Activated naive CD4-positive, alpha-beta T cell treated with anti-CD3 and anti-CD28 coated beads for 36 hours (primary cell): ENCODE data around the gene ATXN1. TPM values are rescaled to one million over a fixed set of nuclear protein-coding genes. Genes with fewer than 3 reads are reported as not detected.
A peak's percentile ranks its signal among the peaks of the same experiment; 100 is the strongest.

ENCODE experiments used
- CTCF ChIA-PET: fragments of 350-600 bp; sonication (Branson Sonifier 250); formaldehyde crosslinking; loops from one replicate; lab custom pipeline; 2021; ENCODE audit warnings: antibody characterized with exemption; lab: Charles Lee
- DNase-seq: peaks from one replicate; pipeline ENCODE4 v3.0.0-alpha.2; 2020
- H3K27ac Mint-ChIP-seq: one replicate; pipeline ENCODE4 v1.8.0; 2021; ENCODE audit warnings: mild to moderate bottlenecking, mixed read lengths
- H3K27me3 Mint-ChIP-seq: one replicate; pipeline ENCODE4 v1.8.0; 2021; ENCODE audit warnings: low read depth, mixed read lengths
- H3K36me3 Mint-ChIP-seq: one replicate; pipeline ENCODE4 v1.8.0; 2021; ENCODE audit warnings: low read depth, mixed read lengths
- H3K4me1 Mint-ChIP-seq: one replicate; pipeline ENCODE4 v1.8.0; 2021; ENCODE audit warnings: low read depth, mixed read lengths
- H3K4me3 Mint-ChIP-seq: one replicate; pipeline ENCODE4 v1.8.0; 2021; ENCODE audit warnings: mild to moderate bottlenecking, moderate library complexity, mixed read lengths
- H3K9me3 Mint-ChIP-seq: one replicate; pipeline ENCODE4 v1.8.0; 2021; ENCODE audit warnings: mixed read lengths
- intact Hi-C: fragments of 100-400 bp; cut with micrococcal nuclease; formaldehyde crosslinking; loops from one replicate; pipeline ENCODE4 v1.15.1; 2023
- total RNA-seq, 2 experiments: library from RNA; stranded (reverse); gene quantifications; one replicate each; pipeline ENCODE4 v1.2.3, GENCODE V29; 2021

ATXN1 gene
- total RNA-seq, 2 experiments from 2014 or later, result 9.4 to 12.7 TPM

DNA sequence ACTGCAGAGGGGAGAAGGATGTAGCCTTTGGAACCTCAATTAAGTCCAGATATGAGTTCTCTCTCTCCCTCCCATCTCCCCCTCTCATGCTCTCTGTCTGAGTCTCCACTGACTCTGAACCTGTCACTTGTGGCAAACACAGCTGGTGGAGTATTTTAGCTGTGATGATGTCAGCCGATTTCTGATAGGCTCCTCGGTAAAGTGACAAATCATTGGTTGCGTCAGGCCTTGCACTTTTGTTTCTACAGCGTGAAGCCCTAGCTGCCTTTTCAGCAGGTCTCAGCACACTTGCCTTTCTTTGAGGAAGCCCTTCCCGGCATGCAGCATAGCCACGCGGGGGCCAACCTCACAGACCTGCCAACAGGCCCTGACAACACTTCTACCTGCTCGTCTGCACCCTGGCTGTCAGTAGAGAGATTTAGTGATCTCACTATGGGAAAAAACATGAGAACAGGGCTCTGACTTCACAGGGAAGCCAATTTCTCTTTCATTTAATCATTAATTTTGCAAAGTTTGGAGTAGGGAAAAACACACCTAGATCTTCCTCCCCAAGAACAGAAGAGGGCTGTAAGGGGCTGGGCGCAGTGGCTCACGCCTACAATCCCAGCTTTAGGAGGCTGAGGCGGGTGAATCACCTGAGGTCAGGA, 438.5 kb downstream of the ATXN1 start:
- peak; percentile 94 for DNase-seq
- Mint-ChIP-seq H3K4me3 (peak overlapping the region; percentile 43), H3K4me1 (peaks cover 71% of the 10 kb centered on the region), H3K27ac (peak overlapping the region; percentile 94), H3K36me3 (peaks cover 6% of the 10 kb centered on the region), H3K27me3 (no peaks in the 10 kb centered on the region), H3K9me3 (no peaks in the 10 kb centered on the region)
- CTCF ChIA-PET, result interaction anchor here (0.6 to 9.0 kb wide), 7 partner anchors 10 to 448 kb away, joined by 3 to 64 read pairs (median 3); partner anchors contain the start of genes ATXN1 and GMPR
- intact Hi-C loops, result loop anchor here (1.0 to 10.0 kb wide), 17 partner anchors 9 to 1940 kb away; partner anchors contain the start of genes ATXN1, DEK, FAM8A1 and GMPR

DNA sequence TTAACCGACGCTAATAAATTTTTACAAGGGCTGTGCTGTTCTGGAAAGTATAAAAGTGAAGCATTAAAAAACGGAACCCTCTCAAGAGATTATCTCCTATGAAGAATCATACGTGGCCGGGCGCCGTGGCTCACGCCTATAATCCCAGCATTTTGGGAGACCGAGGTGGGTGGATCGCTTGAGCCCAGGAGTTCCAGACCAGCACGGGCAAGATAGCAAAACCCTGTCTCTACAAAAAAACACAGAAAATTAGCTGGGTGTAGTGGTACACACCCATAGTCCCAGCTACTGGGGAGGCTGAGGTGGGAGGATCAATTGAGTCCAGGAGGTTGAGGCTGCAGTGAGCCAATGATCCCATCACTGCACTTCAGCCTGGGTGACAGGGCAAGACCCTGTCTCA, 439.4 kb downstream of the ATXN1 start:
- H3K9me3 Mint-ChIP-seq, result no peaks in the 10 kb centered on the region
- peaks cover 80% of the 10 kb centered on the region for H3K4me1 Mint-ChIP-seq
- no peak for DNase-seq
- CTCF ChIA-PET, result interaction anchor here (0.7 to 9.0 kb wide), 6 partner anchors 11 to 449 kb away, joined by 3 to 64 read pairs (median 3); partner anchors contain the start of genes ATXN1 and GMPR
- peaks cover 5% of the 10 kb centered on the region for H3K36me3 Mint-ChIP-seq
- H3K27ac Mint-ChIP-seq, result no peak overlapping the region
- H3K4me3 Mint-ChIP-seq, result no peak overlapping the region
- intact Hi-C loops, result loop anchor here (1.0 to 10.0 kb wide), 16 partner anchors 85 to 1940 kb away; partner anchors contain the start of genes ATXN1, DEK, FAM8A1 and GMPR
- H3K27me3 Mint-ChIP-seq, result no peaks in the 10 kb centered on the region

DNA sequence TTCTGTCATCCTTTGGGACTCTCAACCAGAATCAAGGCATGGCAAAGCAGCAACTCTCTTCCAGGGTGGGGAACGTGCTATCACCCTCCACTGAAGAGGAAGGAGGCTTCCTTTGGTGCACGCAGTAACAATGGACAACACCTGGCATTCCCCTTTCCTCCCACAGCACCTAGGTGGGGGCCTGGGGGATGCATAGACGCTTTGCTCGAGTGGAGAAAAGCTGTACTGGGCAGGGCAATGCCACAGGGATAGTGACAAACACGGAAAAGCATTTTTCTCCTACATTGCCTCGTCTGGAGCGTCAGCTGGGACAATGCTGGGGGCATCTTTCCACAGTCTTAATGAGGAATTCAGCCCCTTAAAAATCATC, 439.9 kb downstream of the ATXN1 start:
- CTCF ChIA-PET, result interaction anchor here (0.7 to 9.0 kb wide), 3 partner anchors 11 to 153 kb away, joined by 3 to 64 read pairs (median 3); no protein-coding TSS in a partner anchor

DNA sequence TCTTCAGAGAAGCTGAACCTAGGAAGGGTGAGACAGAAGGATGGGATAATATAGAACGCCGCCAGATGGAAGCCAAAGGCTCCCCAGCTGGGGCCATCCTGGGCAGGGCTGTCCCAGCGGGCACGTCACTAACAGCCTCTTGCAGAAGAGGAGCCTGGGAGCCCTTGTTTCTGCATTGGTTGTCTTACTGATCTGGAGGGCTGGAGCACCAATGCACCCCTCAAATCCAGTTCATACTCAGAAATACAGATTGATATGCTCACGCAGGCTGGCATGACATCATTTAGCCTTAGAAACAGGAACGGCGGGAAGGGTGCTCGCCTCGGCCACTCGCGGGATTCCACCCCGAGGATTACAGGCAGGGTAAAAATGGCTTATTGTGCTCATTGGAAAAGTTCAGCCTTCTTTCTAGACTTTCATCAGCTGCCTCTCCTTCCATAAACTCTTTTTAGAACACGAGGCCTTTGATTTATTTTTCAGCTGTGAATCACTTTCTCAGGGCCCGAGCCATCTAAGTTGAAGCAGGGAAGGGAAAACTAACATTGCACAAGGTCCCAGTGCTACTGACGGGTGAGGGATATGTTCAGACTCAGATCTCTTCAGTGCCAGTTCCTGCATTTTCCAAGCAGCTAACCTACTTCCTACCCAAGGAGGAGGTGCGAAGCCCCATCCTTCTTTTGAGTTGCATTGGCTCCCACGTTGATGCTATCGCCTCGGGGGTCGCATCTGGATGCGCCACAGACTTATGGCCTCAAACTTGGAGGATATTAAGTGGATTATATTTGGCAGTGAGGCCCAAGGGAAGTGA, 440.5 kb downstream of the ATXN1 start:
- peak overlapping the region; percentile 54 for H3K4me3 Mint-ChIP-seq

More for the DNA sequence above, 439.9 kb downstream of the ATXN1 start:
- peaks cover 81% of the 10 kb centered on the region for H3K4me1 Mint-ChIP-seq
- H3K27ac Mint-ChIP-seq, result no peak overlapping the region
- H3K9me3 Mint-ChIP-seq, result no peaks in the 10 kb centered on the region
- intact Hi-C loops, result loop anchor here (2.0 to 10.0 kb wide), 7 partner anchors 84 to 1941 kb away; partner anchors contain the start of genes DEK, FAM8A1, GMPR and MYLIP
- H3K36me3 Mint-ChIP-seq, result peaks cover under 1% of the 10 kb centered on the region
- no peak overlapping the region for H3K4me3 Mint-ChIP-seq
- DNase-seq, result no peak
- no peaks in the 10 kb centered on the region for H3K27me3 Mint-ChIP-seq

DNA sequence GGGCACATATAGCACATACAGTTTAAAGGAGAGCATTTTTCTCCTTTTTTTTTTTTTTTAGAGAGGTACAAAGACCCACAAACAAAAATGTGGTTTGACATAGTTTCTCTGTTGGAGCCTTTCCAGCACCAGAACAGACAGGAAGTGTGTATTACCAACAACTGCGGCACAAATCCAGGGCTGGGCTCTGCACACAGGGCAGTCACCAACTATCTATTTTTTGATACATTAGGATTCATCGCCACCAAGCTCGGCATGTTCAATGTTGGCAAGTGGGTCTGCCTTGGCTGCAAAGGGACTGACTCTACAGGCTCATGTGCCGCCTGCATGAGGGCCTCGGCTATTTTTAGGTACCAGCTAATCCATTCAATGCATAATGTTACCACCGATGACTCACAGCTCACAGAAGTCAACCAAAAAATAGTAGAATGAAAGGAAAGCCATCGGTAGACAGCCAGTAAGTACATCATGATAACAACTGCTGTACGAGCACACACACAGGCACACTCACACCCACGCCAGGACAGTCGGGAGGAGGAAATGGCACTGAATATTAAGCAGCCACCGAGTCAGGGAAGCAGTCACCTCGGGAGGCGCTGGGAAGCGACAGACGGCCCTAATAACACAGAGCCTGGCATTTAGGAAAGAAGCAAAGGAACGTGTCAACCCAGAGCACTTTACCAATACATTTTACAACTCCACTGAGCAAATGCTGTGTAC, 441.3 kb downstream of the ATXN1 start:
- Mint-ChIP-seq H3K9me3 (no peaks in the 10 kb centered on the region), H3K27me3 (no peaks in the 10 kb centered on the region), H3K4me1 (peaks cover 75% of the 10 kb centered on the region), H3K4me3 (peak overlapping the region; percentile 54), H3K27ac (peak overlapping the region; percentile 85), H3K36me3 (no peaks in the 10 kb centered on the region)
- peak; percentile 86 for DNase-seq
- CTCF ChIA-PET, result interaction anchor here (0.7 to 9.0 kb wide), 7 partner anchors 13 to 766 kb away, joined by 3 to 64 read pairs (median 3); no protein-coding TSS in a partner anchor
- intact Hi-C loops, result loop anchor here (1.0 to 10.0 kb wide), 11 partner anchors 83 to 1942 kb away; partner anchors contain the start of genes DEK, FAM8A1, GMPR and MYLIP

More for the DNA sequence above, 440.5 kb downstream of the ATXN1 start:
- intact Hi-C loops, result loop anchor here (1.0 to 10.0 kb wide), 10 partner anchors 83 to 1942 kb away; partner anchors contain the start of genes DEK, FAM8A1, GMPR and MYLIP
- no peaks in the 10 kb centered on the region for H3K9me3 Mint-ChIP-seq
- CTCF ChIA-PET, result interaction anchor here (0.9 to 9.0 kb wide), 5 partner anchors 12 to 191 kb away, joined by 3 to 64 read pairs (median 3); no protein-coding TSS in a partner anchor
- H3K4me1 Mint-ChIP-seq, result peaks cover 81% of the 10 kb centered on the region
- peak overlapping the region; percentile 85 for H3K27ac Mint-ChIP-seq
- no peaks in the 10 kb centered on the region for H3K36me3 Mint-ChIP-seq
- DNase-seq, result no peak
- H3K27me3 Mint-ChIP-seq, result no peaks in the 10 kb centered on the region

DNA sequence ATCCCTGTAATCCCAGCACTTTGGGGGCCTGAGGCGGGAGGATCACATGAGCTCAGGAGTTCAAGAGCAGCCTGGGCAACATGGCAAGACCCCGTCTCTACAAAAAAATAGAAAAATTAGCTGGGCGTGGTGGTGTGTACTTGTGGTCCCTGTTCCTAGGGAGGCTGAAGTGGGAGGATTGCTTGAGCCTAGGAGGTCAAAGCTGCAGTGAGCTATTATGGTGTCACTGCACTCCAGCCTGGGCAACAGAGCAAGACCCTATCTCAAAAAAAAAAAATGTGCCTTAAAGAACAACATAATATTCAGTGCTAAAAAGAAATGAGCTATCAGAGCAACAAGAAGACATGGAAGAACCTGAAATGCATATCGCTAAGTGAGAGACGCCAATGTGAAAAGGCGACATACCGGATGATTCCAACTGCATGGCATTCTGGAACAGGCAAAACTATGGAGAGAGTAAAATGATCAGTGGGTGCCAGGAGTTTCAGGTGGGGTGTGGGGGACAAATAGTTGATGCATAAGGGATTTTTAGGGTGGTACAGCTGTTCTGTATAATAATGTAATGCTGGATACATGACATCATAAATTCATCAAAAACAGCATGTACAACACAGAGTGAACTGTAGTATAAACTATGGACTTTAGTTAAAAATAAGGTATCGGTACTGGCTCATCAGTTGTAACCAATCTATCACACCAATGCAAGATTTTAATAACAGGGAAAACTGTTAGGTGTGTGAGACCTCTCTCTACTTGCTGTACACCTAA, 442.1 kb downstream of the ATXN1 start:
- peaks cover 68% of the 10 kb centered on the region for H3K4me1 Mint-ChIP-seq
- H3K36me3 Mint-ChIP-seq, result no peaks in the 10 kb centered on the region
- no peaks in the 10 kb centered on the region for H3K9me3 Mint-ChIP-seq
- H3K27me3 Mint-ChIP-seq, result no peaks in the 10 kb centered on the region
- intact Hi-C loops, result loop anchor here (1.0 kb wide), 1 partner anchor 182 kb away; no protein-coding TSS in a partner anchor
- peak overlapping the region; percentile 85 for H3K27ac Mint-ChIP-seq
- CTCF ChIA-PET, result interaction anchor here (0.6 to 9.0 kb wide), 14 partner anchors 13 to 447 kb away, joined by 3 to 64 read pairs (median 4); partner anchors contain the start of gene GMPR
- H3K4me3 Mint-ChIP-seq, result peak overlapping the region; percentile 9
- no peak for DNase-seq

DNA sequence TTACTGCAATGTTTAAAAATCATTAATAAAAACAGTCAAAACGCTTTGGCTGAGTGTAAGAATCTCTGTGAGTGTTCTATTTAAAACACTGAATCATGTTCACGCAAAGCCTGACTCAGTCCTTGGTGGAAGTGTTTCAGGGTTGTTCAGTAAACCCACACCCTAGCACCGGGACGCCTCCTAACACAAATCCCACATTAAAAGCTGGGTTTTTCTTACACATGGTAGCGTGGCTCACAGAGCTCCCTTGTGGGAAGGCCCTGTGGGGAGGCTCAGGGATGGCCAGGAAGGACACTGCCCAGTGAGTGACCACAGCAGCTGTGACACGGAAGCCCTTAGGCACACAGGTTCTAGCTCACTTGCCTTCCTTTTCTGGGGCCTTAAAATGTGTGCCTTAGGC, 442.7 kb downstream of the ATXN1 start:
- intact Hi-C loops, result no loop called here
- Mint-ChIP-seq H3K9me3 (no peaks in the 10 kb centered on the region), H3K27ac (peak overlapping the region; percentile 85), H3K4me1 (peaks cover 64% of the 10 kb centered on the region), H3K4me3 (no peak overlapping the region), H3K36me3 (no peaks in the 10 kb centered on the region), H3K27me3 (no peaks in the 10 kb centered on the region)
- CTCF ChIA-PET, result interaction anchor here (0.6 to 9.0 kb wide), 10 partner anchors 14 to 448 kb away, joined by 3 to 64 read pairs (median 5); partner anchors contain the start of gene GMPR
- peak; percentile 72 for DNase-seq

DNA sequence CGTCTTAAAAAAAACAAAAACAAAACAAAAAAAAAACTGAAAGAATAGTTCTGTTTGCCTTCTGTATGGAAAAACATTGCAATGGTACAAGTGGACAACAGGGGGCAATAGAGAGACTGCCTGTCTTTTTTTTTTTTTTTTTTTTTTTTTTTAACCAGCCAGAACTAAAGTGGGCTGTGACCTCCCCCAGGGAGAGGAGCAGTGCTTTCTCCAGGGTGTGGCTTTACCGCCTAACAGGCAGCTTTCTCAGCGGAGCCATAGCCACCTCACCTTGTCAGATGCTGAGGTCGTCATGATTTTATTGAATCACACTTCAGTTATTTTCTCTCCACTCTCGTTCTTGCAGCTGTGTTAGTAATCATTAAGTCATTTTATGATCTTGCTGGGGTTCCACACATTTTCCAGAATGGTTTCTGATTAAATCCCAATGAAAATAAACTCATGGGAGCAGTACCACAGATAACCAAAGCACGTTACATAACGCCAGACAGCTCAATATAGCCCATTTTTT, 444.5 kb downstream of the ATXN1 start:
- CTCF ChIA-PET, result interaction anchor here (0.7 to 9.0 kb wide), 10 partner anchors 11 to 447 kb away, joined by 3 to 64 read pairs (median 3); partner anchors contain the start of gene GMPR
- H3K9me3 Mint-ChIP-seq, result no peaks in the 10 kb centered on the region
- H3K4me1 Mint-ChIP-seq, result peaks cover 47% of the 10 kb centered on the region
- no peaks in the 10 kb centered on the region for H3K27me3 Mint-ChIP-seq
- H3K4me3 Mint-ChIP-seq, result no peak overlapping the region
- intact Hi-C loops, result loop anchor here (1.0 kb wide), 1 partner anchor 15 kb away; no protein-coding TSS in a partner anchor
- peak overlapping the region; percentile 67 for H3K27ac Mint-ChIP-seq
- DNase-seq, result peak; percentile 43
- H3K36me3 Mint-ChIP-seq, result no peaks in the 10 kb centered on the region

DNA sequence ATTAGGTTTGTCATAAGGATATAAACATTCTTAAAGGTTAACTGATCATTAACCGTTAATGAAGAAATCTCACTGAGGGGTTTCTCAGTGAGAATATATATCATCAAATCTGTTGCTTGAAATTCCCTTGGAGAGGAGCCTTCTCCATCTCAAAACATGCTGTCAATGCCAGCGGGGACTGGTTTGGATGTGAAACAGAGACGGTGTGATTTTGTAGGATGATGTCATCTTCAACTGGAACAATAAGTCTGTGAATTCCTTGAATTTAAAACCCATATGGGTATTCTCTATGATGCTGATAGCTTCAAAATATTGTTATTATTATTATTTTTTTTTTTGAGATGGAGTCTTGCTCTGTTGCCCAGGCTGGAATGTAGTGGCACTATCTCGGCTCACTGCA, 447.0 kb downstream of the ATXN1 start:
- H3K36me3 Mint-ChIP-seq, result no peaks in the 10 kb centered on the region
- peaks cover 26% of the 10 kb centered on the region for H3K4me1 Mint-ChIP-seq
- no peak overlapping the region for H3K27ac Mint-ChIP-seq
- no peak overlapping the region for H3K4me3 Mint-ChIP-seq
- no peaks in the 10 kb centered on the region for H3K9me3 Mint-ChIP-seq
- intact Hi-C loops, result no loop called here
- H3K27me3 Mint-ChIP-seq, result no peaks in the 10 kb centered on the region
- CTCF ChIA-PET, result no interaction called here
- DNase-seq, result no peak

DNA sequence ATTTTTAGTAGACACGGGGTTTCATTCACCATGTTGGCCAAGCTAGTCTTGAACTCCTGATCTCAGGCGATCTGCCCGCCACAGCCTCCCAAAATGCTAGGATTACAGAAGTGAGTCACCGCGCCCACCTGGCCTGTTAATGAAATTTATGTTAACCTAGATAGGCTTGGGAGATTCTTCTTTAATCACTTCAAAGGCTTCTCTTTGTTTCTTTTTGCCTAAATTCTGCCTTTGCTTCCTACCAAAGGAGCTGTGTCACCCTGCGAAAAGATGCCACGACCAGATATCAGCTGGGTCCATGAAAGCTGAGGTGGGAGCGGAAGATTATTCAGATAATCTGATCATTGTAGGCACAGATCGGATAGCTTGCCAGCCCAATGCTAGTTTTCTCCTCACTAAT, 447.5 kb downstream of the ATXN1 start:
- peaks cover 20% of the 10 kb centered on the region for H3K4me1 Mint-ChIP-seq
- no peak for DNase-seq
- intact Hi-C loops, result no loop called here
- H3K4me3 Mint-ChIP-seq, result no peak overlapping the region
- H3K36me3 Mint-ChIP-seq, result no peaks in the 10 kb centered on the region
- no peaks in the 10 kb centered on the region for H3K9me3 Mint-ChIP-seq
- CTCF ChIA-PET, result interaction anchor here (0.6 to 1.0 kb wide), 2 partner anchors 15 to 887 kb away, joined by 4 to 6 read pairs; no protein-coding TSS in a partner anchor
- H3K27ac Mint-ChIP-seq, result no peak overlapping the region
- no peaks in the 10 kb centered on the region for H3K27me3 Mint-ChIP-seq
